ENCODE data around the gene ERC2. TPM values are rescaled to one million over a fixed set of nuclear protein-coding genes. Genes with fewer than 3 reads are reported as not detected.

Gene ERC2
- total RNA-seq, 4 donors from 2014 or later, result 0.81 to 2.9 (median 1.6) TPM

DNA sequence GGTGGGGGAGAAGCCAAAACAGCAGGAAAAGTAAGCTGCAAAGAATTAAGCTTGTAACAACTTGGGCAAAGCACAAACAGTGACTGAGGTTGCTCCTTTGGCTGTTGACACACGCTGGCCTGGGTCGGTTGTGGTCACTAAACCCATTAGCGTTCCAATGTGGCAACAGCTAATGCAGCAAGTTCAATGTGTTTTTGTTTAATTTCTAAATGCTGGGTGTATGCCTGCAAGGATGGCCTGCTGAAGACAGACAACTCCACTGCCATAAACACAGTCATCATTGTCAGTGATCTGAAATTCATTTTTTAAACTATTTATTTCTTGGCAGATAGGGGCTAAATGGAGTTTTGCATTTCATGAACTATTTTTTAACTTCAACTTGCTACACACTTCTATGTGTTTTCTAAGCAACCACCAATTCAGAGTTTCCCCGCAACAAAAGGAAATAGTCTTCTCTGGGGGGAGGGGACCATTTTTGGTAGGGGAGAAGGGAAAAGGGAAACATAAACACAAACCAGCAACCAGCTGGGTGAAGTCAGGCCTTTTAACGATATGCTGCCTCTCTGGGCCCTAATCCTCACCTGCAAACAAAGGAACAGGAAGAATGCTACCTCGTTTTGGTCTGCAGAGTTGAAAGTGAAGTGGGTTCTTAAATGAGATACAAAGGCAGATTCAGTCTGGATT lies 946.4 kb downstream of the ERC2 start:
- H3K4me3 ChIP-seq, result no peak overlapping the region
- no peaks in the 10 kb centered on the region for H3K27me3 ChIP-seq
- H3K9me3 ChIP-seq, result no peaks in the 10 kb centered on the region
- no peak overlapping the region for H3K27ac ChIP-seq
- 54 to 71% methylated on average over 6 of the region's 6 CpGs for WGBS, 2 donors (ENCODE audit: low coverage in 1 of 2)
- H3K36me3 ChIP-seq, result no peaks in the 10 kb centered on the region
- TF ChIP-seq, protein P1, sequence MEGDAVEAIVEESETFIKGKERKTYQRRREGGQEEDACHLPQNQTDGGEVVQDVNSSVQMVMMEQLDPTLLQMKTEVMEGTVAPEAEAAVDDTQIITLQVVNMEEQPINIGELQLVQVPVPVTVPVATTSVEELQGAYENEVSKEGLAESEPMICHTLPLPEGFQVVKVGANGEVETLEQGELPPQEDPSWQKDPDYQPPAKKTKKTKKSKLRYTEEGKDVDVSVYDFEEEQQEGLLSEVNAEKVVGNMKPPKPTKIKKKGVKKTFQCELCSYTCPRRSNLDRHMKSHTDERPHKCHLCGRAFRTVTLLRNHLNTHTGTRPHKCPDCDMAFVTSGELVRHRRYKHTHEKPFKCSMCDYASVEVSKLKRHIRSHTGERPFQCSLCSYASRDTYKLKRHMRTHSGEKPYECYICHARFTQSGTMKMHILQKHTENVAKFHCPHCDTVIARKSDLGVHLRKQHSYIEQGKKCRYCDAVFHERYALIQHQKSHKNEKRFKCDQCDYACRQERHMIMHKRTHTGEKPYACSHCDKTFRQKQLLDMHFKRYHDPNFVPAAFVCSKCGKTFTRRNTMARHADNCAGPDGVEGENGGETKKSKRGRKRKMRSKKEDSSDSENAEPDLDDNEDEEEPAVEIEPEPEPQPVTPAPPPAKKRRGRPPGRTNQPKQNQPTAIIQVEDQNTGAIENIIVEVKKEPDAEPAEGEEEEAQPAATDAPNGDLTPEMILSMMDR (IDR thresholded peaks at IDR 0.05), result no peak
- TF ChIP-seq POLR2AphosphoS5 (IDR thresholded peaks at IDR 0.05), result no peak
- no peak for TF ChIP-seq EP300 (IDR thresholded peaks at IDR 0.05)
- no peak for TF ChIP-seq POLR2A (IDR thresholded peaks at IDR 0.05)
- ATAC-seq, result no peak
- H3K4me1 ChIP-seq, result peaks cover 0 to 5% (median 0%) of the 10 kb centered on the region in 3 donors

DNA sequence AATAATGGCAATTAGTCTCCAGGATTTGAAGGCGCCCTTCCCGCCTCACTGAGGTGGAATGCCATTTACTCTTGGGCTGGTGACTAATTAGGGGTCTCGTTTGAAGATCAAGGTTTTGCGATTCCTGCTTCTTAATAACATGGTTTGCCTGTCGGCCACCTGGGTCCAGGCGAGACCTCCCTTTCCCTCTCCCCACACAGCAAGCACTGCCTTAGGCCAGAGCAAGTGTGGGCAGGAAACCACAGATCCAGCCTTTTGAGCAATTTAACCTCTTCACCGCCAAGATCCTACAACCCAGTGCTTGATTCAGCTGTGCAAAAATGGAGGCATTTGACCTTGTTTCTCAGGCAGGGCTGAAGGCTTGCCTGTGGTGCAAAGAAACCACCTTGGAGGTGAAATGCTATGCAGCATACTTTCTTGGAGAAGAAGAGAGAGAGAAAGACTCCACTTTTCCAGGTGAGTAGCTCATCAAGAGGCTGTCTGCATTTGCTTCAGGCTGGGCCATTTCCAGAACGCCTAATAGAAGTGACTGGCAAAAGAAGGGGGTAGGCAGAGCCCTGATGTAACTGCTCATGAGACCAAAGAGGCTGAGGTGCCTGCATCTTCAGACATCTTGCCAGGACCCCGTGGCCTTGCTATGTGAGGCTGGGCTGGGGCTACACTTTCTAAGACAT lies 947.1 kb downstream of the ERC2 start:
- no peaks in the 10 kb centered on the region for H3K36me3 ChIP-seq
- H3K4me1 ChIP-seq, result peaks cover 0 to 5% (median 0%) of the 10 kb centered on the region in 3 donors
- no peak overlapping the region for H3K4me3 ChIP-seq
- no peak for TF ChIP-seq POLR2AphosphoS5 (IDR thresholded peaks at IDR 0.05)
- TF ChIP-seq, protein P1 (IDR thresholded peaks at IDR 0.05), result no peak
- TF ChIP-seq EP300 (IDR thresholded peaks at IDR 0.05), result no peak
- TF ChIP-seq POLR2A (IDR thresholded peaks at IDR 0.05), result no peak
- 25 to 85% methylated on average over 1 to 6 of the region's 9 CpGs for WGBS, 2 donors (ENCODE audit: low coverage in 1 of 2)
- no peaks in the 10 kb centered on the region for H3K27me3 ChIP-seq
- no peaks in the 10 kb centered on the region for H3K9me3 ChIP-seq
- ATAC-seq, result no peak
- H3K27ac ChIP-seq, result no peak overlapping the region

DNA sequence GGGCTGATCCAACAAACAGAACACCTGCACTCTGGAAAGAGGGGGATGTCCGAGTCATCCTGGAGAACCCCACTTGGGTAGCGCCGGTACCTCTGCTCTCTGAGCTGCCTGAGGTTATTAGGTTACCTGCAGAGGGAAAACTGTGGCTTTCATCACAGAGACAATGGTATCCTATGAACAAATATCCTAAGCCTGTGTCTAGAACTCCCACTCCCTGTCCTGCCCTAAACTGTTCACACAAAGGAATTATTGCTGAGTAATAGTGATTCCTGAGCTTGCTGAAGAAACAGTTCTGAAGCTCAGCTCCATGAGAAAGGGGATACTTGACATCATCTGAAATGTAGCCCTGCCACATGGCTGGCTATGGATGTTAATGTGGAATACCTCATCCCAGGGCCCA lies 949.2 kb downstream of the ERC2 start:
- TF ChIP-seq POLR2A (IDR thresholded peaks at IDR 0.05) (no peak), POLR2AphosphoS5 (IDR thresholded peaks at IDR 0.05) (no peak), EP300 (IDR thresholded peaks at IDR 0.05) (no peak)
- TF ChIP-seq, protein P1 (IDR thresholded peaks at IDR 0.05), result no peak
- Histone ChIP-seq H3K36me3 (no peaks in the 10 kb centered on the region), H3K27me3 (no peaks in the 10 kb centered on the region), H3K27ac (no peak overlapping the region), H3K9me3 (no peaks in the 10 kb centered on the region), H3K4me3 (no peak overlapping the region), H3K4me1 (peaks cover 0 to 5% (median 0%) of the 10 kb centered on the region in 3 donors)
- ATAC-seq, result no peak
- 90 to 100% methylated on average over 1 to 3 of the region's 3 CpGs for WGBS, 2 donors (ENCODE audit: low coverage in 1 of 2)

DNA sequence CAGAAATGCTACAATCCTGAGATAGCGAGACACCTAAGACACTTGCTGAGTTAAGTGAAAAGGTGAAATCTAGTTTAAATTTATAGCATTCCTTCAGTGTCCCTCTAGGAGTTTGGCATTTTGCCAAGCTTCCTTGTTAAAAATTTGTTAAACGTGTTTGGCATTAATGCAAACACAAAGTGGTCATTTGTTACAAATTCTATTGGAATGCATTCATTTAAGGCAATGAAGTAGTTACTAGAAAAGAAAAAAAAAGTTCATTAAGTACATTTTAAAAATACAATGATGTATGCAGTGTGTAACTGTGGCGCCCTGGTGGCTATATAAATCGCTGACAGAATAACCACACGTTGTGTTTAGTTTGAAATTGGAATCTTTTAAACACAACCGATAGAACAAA lies 949.8 kb downstream of the ERC2 start:
- Histone ChIP-seq H3K4me3 (no peak overlapping the region), H3K4me1 (peaks cover 0 to 5% (median 0%) of the 10 kb centered on the region in 3 donors), H3K36me3 (no peaks in the 10 kb centered on the region), H3K27me3 (no peaks in the 10 kb centered on the region), H3K27ac (no peak overlapping the region), H3K9me3 (no peaks in the 10 kb centered on the region)
- WGBS, 2 donors (ENCODE audit: low coverage in 1 of 2), result 55 to 64% methylated on average over 6 of the region's 6 CpGs
- no peak for ATAC-seq
- TF ChIP-seq EP300 (IDR thresholded peaks at IDR 0.05) (no peak), POLR2AphosphoS5 (IDR thresholded peaks at IDR 0.05) (no peak), POLR2A (IDR thresholded peaks at IDR 0.05) (no peak)
- TF ChIP-seq, protein P1 (IDR thresholded peaks at IDR 0.05), result no peak
